AG10803 (cell line): ENCODE results near the gene RBM6.
A peak's percentile ranks its signal among the peaks of the same experiment; 100 is the strongest.
"Not testable (repeated sequence)": the region's sequence is repeated elsewhere in the genome, so short reads cannot be mapped to it uniquely, and the experiment has no call there.

Source experiments
- DNase-seq: peaks from one replicate; pipeline ENCODE4 v3.0.0; 2010; ENCODE audit warnings: low read depth
- H3K4me3 ChIP-seq: 2 replicates; pipeline ENCODE4 v1.5.1; 2011; ENCODE audit warnings: mild to moderate bottlenecking, low read length, control low read depth
- TF ChIP-seq, protein P1 (sequence below): conservative IDR thresholded peaks from 2 replicates; pipeline ENCODE4 v1.5.1; 2011; ENCODE audit warnings: mild to moderate bottlenecking, low read length, control low read depth, inconsistent platforms

The RBM6 gene

GRCh38 chr3:49910409-49911123 is 29.4 kb upstream of the RBM6 start:
- no peak for DNase-seq
- TF ChIP-seq, protein P1, sequence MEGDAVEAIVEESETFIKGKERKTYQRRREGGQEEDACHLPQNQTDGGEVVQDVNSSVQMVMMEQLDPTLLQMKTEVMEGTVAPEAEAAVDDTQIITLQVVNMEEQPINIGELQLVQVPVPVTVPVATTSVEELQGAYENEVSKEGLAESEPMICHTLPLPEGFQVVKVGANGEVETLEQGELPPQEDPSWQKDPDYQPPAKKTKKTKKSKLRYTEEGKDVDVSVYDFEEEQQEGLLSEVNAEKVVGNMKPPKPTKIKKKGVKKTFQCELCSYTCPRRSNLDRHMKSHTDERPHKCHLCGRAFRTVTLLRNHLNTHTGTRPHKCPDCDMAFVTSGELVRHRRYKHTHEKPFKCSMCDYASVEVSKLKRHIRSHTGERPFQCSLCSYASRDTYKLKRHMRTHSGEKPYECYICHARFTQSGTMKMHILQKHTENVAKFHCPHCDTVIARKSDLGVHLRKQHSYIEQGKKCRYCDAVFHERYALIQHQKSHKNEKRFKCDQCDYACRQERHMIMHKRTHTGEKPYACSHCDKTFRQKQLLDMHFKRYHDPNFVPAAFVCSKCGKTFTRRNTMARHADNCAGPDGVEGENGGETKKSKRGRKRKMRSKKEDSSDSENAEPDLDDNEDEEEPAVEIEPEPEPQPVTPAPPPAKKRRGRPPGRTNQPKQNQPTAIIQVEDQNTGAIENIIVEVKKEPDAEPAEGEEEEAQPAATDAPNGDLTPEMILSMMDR: no peak
- no peak overlapping the region for H3K4me3 ChIP-seq

DNA sequence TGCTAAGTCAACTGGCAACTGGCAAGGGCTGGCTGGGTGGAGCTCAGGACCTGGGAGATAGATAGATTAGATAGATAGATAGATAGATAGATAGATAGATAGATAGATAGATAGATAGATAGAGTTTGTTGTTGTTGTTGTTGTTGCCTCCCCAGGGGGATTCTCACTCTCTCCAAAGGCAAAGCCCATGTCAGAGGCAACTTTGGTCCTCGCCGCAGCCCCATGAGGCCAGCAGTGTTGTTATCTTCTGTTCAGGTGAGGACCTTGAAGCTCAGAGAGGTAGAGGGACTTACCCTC is 28.9 kb upstream of the RBM6 start:
- H3K4me3 ChIP-seq: no peak overlapping the region
- TF ChIP-seq, protein P1: no peak
- DNase-seq: no peak

- no peak overlapping the region for H3K4me3 ChIP-seq
- TF ChIP-seq, protein P1: no peak
- DNase-seq: no peak
These were observed 28.3 kb upstream of the RBM6 start for GRCh38 chr3:49911611-49912010.

DNA sequence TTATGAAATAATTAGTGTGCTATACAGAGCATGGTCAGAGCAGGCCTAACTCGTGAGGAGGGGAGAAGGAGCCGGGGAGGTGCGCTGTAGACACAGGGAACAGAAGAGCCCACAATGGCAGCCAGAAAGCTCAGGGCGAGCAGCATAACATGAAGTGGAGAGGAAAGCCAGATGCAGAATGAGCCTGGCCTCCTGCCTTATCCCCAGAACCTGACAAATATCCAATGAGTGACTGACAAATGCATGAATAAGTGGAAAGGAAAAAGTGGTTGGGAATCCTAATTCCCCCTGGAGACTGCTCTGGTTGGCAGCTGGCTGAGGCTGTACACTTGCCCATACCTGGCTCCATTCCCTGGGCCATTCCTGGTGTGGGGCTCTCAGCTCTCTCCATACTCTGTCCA is 27.1 kb upstream of the RBM6 start:
- DNase-seq: no peak
- TF ChIP-seq, protein P1: no peak
- H3K4me3 ChIP-seq: no peak overlapping the region

GRCh38 chr3:49914906-49915305 is 25.0 kb upstream of the RBM6 start:
- H3K4me3 ChIP-seq: no peak overlapping the region
- DNase-seq: no peak
- TF ChIP-seq, protein P1: no peak

DNA sequence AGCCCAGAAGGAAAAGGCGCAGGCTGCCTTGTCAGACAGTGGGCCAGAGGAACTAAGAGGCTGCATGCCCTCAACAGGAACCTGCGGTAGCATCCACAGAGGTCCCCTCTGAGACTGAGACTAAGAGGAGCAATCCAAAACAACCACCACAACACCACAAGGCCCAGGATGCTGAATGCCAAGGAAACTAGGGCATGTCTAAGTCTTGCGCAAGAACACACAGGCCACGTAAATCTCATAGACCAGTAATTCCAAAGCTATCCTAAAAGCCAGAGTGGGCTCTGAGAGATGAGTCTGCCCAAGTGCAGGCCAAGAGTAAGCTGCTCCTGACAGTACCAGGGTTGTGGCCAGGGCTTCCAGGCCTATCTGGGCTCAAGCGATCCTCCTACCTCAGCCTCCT is 23.3 kb upstream of the RBM6 start:
- TF ChIP-seq, protein P1: no peak
- no peak overlapping the region for H3K4me3 ChIP-seq
- peak; percentile 83 for DNase-seq

DNA sequence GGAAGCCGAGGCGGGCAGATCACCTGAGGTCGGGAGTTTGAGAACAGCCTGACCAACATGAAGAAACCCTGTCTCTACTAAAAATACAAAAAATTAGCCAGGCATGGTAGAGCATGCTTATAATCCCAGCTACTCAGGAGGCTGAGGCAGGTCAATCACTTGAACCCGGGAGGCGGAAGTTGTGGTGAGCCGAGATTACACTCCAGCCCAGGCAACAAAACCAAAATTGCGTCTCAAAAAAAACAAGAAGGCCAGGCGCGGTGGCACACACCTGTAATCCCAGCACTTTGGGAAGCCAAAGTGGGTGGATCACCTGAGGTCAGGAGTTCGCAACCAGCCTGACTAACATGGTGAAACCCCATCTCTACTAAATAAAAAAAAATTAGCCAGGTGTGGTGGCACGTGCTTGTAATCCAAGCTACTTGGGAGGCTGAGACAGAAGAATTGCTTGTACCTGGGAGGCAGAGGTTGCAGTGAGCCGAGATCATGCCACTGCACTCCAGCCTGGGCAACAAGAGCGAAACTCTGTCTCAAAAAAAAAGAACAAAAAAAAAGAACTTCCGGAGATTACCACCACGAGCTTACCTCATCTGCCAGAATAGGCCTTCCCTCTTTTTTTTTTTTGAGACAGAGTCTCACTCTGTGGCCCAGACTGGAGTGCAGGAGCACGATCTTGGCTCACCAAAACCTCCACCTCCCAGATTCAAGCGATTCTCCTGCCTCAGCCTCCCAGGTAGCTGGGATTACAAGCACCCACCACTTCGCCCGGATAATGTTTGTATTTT is 22.0 kb upstream of the RBM6 start:
- not testable (repeated sequence) for DNase-seq, H3K4me3 ChIP-seq
